Middle frontal gyrus (tissue), 1 donor: ENCODE measurements around the gene TRAPPC8.
"Not testable (repeated sequence)": the region's sequence is repeated elsewhere in the genome, so short reads cannot be mapped to it uniquely, and the experiment has no call there.

Experiments
- DNase-seq: peaks from one replicate; pipeline ENCODE4 v3.0.0-alpha.2; 2015; ENCODE audit warnings: low spot score; ENCODE audit errors: extremely low spot score

TRAPPC8 gene

GRCh38 chr18:31942291-31942998 is 483 bp downstream of the TRAPPC8 start:
- DNase-seq, result no peak

DNA sequence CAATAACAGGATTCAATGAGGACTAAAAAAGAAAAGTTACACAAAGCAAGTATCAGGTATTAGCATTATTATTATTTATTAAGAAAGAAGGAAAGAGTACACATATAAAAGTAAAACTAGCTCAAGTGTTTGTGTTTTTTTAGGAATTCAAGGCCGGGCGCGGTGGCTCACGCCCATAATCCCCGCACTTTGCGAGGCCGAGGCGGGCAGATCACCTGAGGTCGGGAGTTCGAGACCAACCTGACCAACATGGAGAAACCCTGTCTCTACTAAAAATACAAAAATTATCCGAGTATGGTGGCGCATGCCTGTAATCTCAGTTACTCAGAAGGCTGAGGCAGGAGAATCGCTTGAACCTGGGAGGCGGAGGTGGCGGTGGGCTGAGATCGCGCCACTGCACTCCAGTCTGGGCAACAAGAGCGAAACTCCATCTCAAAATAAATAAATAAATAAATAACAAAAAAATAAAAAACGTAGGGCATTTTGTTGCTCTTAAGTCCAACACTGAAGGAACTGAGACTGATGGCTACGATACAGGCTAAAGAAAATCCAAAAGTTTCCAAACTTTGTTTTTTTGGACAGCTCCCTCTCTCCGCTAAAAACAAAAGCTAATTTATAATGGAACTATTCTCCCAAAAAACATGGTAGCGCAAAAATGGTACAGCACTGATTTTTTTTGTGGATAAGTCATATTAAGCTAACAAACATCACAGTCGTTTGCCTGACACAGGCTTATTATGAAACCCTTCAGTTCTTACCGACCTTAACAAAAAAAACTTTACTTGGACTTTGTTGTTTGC is 1.7 kb downstream of the TRAPPC8 start:
- no peak for DNase-seq

GRCh38 chr18:31934773-31935172 is 8.2 kb downstream of the TRAPPC8 start:
- DNase-seq, result not testable (repeated sequence)

DNA sequence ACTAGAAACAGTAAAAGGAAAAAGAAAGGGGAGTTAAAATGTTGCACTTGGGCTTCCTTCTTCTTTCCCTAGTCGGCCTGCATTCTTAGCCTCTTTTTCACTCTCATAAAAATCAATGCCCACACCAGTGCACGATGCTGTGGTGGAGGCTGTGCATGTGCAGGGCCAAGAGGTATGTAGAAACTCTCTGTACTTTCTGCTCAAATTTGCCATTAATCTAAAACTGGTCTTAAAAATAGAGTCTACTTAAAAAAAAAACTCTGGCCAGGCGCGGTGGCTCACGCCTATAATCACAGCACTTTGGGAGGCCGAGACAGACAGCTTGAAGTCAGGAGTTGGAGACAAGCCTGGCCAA is 11.1 kb downstream of the TRAPPC8 start:
- no peak for DNase-seq

GRCh38 chr18:31931163-31931885 is 11.6 kb downstream of the TRAPPC8 start:
- DNase-seq, result no peak

DNA sequence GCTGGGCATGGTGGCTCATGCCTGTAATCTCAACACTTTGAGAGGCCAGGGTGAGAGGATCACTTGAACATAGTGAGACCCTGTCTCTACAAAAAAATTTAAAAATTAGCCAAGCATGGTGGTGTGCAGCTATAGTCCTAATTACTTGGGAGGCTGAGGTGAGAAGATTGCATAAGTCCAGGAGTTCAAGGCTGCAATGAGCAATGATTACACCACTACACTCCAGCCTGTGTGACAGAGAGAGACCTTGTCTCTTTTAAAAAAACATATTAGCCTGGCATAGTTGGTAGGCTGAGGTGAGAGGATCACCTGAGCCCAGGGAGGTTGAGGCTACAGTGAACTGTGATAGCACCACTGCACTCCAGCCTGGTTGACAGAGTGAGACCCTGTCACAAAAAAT is 13.7 kb downstream of the TRAPPC8 start:
- DNase-seq, result no peak

GRCh38 chr18:31926988-31927387 is 15.9 kb downstream of the TRAPPC8 start:
- DNase-seq, result not testable (repeated sequence)

DNA sequence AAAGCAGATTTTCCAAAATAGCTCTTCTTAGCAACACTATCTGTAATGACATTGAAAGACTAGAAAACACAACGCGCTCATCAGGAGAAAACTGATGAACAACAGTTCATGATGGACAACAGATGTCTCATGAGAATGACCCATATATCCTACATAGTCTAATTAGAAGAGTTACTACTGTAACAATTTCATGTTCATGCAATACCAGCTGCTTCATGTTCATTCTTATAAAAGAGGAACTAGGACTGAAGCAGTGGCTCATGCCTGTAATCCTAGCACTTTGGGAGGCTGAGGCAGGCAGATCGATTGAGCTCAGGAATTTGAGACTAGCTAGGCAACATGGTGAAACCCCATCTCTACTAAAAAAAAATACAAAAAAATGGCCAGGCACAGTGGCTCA is 22.7 kb downstream of the TRAPPC8 start:
- DNase-seq, result no peak

- not testable (repeated sequence) for DNase-seq
Observed at GRCh38 chr18:31919366-31919765, 23.6 kb downstream of the TRAPPC8 start.

DNA sequence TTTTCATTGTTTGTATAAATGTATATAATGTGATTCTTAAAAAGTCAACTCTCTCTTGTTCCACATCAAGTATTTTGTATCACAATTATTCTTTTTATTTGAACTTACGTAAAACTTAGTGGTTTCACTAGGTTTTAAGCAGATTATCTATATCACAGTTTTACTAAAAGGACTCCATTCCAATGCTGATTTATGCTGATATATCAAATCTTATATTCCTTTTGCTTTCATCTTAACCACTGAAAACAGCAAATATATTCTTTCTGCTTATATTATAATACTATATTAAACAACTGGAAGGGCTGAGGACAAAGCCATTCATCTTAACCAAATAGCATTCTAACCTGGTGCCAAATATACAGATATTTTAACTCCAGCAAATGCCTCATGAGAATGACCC is 24.2 kb downstream of the TRAPPC8 start:
- DNase-seq, result no peak

GRCh38 chr18:31901063-31901462 is 41.9 kb downstream of the TRAPPC8 start:
- DNase-seq, result no peak

DNA sequence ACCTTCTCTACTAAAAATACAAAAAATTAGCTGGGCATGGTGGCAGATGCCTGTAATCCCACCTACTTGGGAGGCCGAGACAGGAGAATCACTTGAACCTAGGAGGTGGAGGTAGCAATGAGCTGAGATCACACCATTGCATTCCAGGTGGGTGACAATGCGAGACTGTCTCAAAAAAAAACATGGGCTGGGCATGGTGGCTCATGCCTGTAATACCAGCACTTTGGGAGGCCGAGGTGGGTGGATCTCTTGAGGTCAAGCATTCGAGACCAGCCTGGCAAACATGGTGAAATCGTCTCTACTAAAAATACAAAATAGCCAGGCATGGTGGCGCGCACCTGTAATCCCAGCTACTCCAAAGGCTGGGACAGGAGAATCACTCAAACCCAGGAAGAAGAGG is 43.2 kb downstream of the TRAPPC8 start:
- not testable (repeated sequence) for DNase-seq

DNA sequence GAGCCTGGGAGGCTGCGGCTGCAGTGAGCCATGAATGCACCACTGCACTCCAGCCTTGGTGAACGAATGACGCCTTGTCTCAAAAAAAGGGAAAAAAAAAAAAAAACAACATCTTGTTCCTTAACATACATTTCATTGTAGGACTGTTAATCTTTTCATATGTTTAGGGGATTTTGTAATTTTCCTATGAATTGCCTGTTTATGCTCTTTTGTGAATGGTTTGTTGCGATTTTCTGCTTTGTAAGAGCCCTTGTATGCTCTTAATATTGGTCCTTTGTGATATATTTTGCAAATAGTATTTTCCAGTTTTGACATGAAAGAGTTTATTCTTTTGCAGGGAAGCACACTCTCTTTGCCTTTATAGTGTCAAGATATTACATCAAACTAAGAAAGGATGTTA is 50.0 kb downstream of the TRAPPC8 start:
- no peak for DNase-seq

DNA sequence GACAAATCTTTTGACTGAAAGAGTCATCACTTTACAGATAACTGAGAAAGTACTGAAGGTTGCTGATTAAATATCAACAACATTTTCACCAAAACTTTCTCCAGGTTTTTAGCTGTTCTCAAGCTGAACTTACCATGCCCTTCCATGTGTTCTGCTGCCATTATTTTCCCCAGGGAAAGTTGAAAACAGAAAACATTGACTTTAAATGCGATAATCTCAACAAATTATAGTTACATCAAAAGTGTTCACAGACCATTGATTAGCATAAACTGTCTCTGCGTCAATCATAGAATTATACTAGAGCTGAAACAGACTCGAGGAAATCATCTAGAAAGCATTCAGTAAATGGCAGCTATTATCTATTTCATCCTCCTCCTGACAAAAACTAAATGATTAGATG is 51.4 kb downstream of the TRAPPC8 start:
- no peak for DNase-seq

DNA sequence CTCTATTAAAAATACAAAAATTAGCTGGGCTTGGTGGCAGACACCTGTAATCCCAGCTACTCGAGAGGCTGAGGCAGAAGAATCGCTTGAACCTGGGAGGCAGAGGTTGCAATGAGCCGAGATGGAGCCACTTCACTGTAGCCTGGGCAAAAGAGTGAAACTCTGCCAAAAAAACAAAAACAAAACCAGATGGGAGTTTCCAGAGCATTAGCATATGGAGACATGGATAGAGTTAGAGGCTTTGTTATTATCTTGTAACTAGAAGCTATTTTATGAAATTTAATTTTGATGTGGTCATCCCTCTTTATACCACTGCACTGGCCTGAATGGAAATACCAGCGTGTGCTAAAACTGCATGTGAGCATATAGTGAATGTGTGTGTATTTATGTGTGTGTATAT is 58.9 kb downstream of the TRAPPC8 start:
- no peak for DNase-seq

GRCh38 chr18:31880186-31880898 is 62.6 kb downstream of the TRAPPC8 start:
- DNase-seq, result no peak

- no peak for DNase-seq
Observed at GRCh38 chr18:31878358-31878757, 64.6 kb downstream of the TRAPPC8 start.

DNA sequence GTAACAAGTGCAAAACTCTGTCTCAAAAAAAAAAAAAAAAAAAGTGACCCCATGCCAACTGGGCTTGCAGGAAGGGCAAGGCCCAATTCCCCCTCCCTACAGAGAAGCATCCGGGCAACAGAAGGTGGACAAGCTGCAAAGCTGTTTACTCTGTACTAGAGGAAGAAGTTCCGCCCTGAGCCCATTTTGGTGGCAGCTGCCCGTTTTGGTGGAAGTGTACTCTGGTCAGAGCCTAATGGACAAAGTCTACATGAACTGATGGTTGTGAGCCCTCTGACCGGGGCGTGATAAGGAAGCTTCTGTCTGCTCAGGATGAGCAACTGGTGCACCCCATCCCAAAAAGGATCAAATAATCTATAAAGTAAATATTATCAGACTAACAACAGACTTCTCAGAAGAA is 65.0 kb downstream of the TRAPPC8 start:
- DNase-seq, result no peak

- no peak for DNase-seq
Observed at GRCh38 chr18:31876707-31877106, 66.2 kb downstream of the TRAPPC8 start.

DNA sequence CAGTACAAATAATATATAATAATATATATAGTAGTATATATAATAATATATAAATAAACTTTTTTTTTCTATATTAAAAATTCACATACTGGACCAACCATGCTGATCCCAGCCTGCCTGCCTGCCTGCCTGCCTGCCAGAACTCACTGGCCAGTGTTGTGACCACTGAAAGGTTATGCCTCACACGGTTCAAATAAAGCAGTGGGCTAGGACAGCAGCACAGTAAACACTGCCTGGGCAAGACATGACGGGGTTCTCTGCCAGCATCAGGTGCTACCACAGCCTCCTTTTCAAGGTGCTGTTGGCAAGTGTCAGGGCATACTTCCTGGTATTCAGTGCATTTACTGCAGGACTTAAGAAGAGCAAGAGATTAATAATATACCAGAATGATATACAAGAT is 67.6 kb downstream of the TRAPPC8 start:
- DNase-seq, result no peak

- no peak for DNase-seq
Observed at GRCh38 chr18:31863103-31863502, 79.8 kb downstream of the TRAPPC8 start.

GRCh38 chr18:31860488-31860887 is 82.4 kb downstream of the TRAPPC8 start:
- DNase-seq, result no peak
